Suppressor macrophage treated with lipopolysaccharide for 1 hour (primary cell): ENCODE measurements around the gene SH3TC1.

ENCODE experiments used
- DNase-seq, 3 donors: peaks; one replicate each; pipeline ENCODE4 v3.0.0-alpha.2; 2020 to 2022

The SH3TC1 gene

GRCh38 chr4:8266088-8266487 lies 67.0 kb downstream of the SH3TC1 start:
- no peak for DNase-seq

GRCh38 chr4:8266508-8266907 lies 67.4 kb downstream of the SH3TC1 start:
- DNase-seq: no peak

- DNase-seq: peak; percentile 75 to 86 (median 83)
These were observed 68.0 kb downstream of the SH3TC1 start for GRCh38 chr4:8267077-8267476.

GRCh38 chr4:8268211-8268610 lies 69.1 kb downstream of the SH3TC1 start:
- DNase-seq: no peak

- no peak for DNase-seq
These were observed 69.9 kb downstream of the SH3TC1 start for GRCh38 chr4:8268901-8269534.

GRCh38 chr4:8269535-8270417 lies 70.7 kb downstream of the SH3TC1 start, which contains the start of gene HTRA3:
Gene HTRA3, plus strand, starts transcription at chr4:8269754. Its CDS starts 215 bp downstream, at chr4:8269969.
- DNase-seq: peak; percentile 49 to 76 (median 54)

- no peak for DNase-seq
These were observed 71.3 kb downstream of the SH3TC1 start for GRCh38 chr4:8270418-8270771.

GRCh38 chr4:8270912-8271815 lies 72.1 kb downstream of the SH3TC1 start:
- peak; percentile 53 to 55 (median 54) for DNase-seq

- DNase-seq: no peak
These were observed 72.7 kb downstream of the SH3TC1 start for GRCh38 chr4:8271821-8272220.

- DNase-seq: peak; percentile 59 to 67 (median 60)
These were observed 73.7 kb downstream of the SH3TC1 start for GRCh38 chr4:8272472-8273428.

- no peak for DNase-seq
These were observed 74.4 kb downstream of the SH3TC1 start for GRCh38 chr4:8273450-8273849.

GRCh38 chr4:8274066-8274652 lies 75.1 kb downstream of the SH3TC1 start:
- no peak for DNase-seq

GRCh38 chr4:8274765-8275547 lies 75.9 kb downstream of the SH3TC1 start:
- no peak for DNase-seq

- DNase-seq: no peak
These were observed 76.4 kb downstream of the SH3TC1 start for GRCh38 chr4:8275548-8275910.

GRCh38 chr4:8276358-8277240 lies 77.5 kb downstream of the SH3TC1 start:
- no peak for DNase-seq

- no peak for DNase-seq
These were observed 78.4 kb downstream of the SH3TC1 start for GRCh38 chr4:8277356-8278008.

- no peak for DNase-seq
These were observed 78.9 kb downstream of the SH3TC1 start for GRCh38 chr4:8278009-8278395.

GRCh38 chr4:8278421-8279287 lies 79.6 kb downstream of the SH3TC1 start:
- DNase-seq: peak; percentile 65 to 86 (median 85)
